ENCODE results near the gene CXCL12. TPM values are rescaled to one million over a fixed set of nuclear protein-coding genes. Genes with fewer than 3 reads are reported as not detected.

The CXCL12 gene
- total and polyA plus RNA-seq, 2 of the 13 experiments (the other 11 are each of a cell fraction or from before 2014, with no cell fraction given), result not detected

DNA sequence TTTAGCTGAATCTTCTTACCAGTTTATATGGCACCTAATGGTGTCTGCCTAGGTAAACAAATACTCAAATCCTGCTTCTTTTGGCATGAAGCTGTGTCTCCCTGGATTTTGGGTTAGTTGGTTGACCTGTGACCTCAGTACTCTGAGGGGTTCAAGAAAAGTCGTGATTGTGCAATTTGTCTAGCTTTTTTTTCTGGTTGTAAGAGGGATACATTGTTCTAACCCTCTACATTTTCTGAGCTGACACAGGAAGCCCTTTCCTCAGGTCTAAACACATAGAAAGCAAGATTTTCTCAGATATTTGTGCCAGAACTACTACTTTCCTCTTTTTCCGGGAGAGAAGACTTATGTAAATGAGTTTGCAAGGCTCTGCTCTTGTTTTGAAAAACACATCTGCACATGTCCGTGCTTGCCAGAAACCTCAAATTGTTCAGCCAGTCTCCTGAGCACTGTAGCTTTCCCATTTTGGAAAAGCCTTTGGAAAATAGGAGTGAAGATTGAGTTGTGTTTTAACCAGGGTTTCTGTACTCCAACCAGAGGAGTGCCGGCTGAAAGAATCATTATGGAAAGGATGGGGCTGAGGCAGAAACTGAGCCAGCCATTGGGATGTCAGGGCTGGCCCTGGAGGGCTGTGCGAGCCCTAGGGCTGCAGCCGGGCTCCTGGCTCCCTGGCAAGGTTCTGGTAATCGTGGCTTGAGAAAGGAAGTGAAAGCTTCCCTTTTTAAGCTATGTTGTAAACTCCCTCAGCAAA is 31.3 kb upstream of the CXCL12 start:
- H2AFZ ChIP-seq (ENCODE audit: low read length), result no peak overlapping the region
- no peaks in the 10 kb centered on the region; a peak in 1 of 5 replicates for H3K27me3 ChIP-seq (ENCODE audit: control insufficient read depth in 1 of 2, insufficient read depth in 2 of 2, low read length in 2 of 2)
- in situ Hi-C loops (cut with HindIII; ENCODE audit: extremely low pct_ligation_motif_present, low pct_unique_long_range_greater_than_20kb), result no loop called here
- H3K36me3 ChIP-seq (replicated peaks in 1 of 2; ENCODE audit: control insufficient read depth in 1 of 2, insufficient read depth in 2 of 2, low read length in 2 of 2), result no peaks in the 10 kb centered on the region
- ATAC-seq (no peak), DNase-seq (ENCODE audit: low spot score) (no peak), FAIRE-seq (no peak)
- TF ChIP-seq KAT7 (CRISPR knock-in tag; IDR thresholded peaks at IDR 0.05; ENCODE audit: borderline replicate concordance) (no peak), ZFAT (CRISPR knock-in tag; conservative IDR thresholded peaks at IDR 0.05) (no peak), ATF7-NPFF (CRISPR knock-in tag; IDR thresholded peaks at IDR 0.05; ENCODE audit: low read depth) (no peak), MIER2 (CRISPR knock-in tag; IDR thresholded peaks at IDR 0.05) (no peak), NFIB (CRISPR knock-in tag; IDR thresholded peaks at IDR 0.05; ENCODE audit: borderline replicate concordance) (no peak), IRX3 (CRISPR knock-in tag; IDR thresholded peaks at IDR 0.05; ENCODE audit: borderline replicate concordance, low read depth) (no peak), ZNF672 (CRISPR knock-in tag; IDR thresholded peaks at IDR 0.05) (no peak), FOXA3 (CRISPR knock-in tag; IDR thresholded peaks at IDR 0.05) (no peak), BRD4 (CRISPR knock-in tag; IDR thresholded peaks at IDR 0.05) (no peak), CEBPZ (IDR thresholded peaks at IDR 0.05; ENCODE audit: low read length) (no peak)
- TF ChIP-seq, protein P1, sequence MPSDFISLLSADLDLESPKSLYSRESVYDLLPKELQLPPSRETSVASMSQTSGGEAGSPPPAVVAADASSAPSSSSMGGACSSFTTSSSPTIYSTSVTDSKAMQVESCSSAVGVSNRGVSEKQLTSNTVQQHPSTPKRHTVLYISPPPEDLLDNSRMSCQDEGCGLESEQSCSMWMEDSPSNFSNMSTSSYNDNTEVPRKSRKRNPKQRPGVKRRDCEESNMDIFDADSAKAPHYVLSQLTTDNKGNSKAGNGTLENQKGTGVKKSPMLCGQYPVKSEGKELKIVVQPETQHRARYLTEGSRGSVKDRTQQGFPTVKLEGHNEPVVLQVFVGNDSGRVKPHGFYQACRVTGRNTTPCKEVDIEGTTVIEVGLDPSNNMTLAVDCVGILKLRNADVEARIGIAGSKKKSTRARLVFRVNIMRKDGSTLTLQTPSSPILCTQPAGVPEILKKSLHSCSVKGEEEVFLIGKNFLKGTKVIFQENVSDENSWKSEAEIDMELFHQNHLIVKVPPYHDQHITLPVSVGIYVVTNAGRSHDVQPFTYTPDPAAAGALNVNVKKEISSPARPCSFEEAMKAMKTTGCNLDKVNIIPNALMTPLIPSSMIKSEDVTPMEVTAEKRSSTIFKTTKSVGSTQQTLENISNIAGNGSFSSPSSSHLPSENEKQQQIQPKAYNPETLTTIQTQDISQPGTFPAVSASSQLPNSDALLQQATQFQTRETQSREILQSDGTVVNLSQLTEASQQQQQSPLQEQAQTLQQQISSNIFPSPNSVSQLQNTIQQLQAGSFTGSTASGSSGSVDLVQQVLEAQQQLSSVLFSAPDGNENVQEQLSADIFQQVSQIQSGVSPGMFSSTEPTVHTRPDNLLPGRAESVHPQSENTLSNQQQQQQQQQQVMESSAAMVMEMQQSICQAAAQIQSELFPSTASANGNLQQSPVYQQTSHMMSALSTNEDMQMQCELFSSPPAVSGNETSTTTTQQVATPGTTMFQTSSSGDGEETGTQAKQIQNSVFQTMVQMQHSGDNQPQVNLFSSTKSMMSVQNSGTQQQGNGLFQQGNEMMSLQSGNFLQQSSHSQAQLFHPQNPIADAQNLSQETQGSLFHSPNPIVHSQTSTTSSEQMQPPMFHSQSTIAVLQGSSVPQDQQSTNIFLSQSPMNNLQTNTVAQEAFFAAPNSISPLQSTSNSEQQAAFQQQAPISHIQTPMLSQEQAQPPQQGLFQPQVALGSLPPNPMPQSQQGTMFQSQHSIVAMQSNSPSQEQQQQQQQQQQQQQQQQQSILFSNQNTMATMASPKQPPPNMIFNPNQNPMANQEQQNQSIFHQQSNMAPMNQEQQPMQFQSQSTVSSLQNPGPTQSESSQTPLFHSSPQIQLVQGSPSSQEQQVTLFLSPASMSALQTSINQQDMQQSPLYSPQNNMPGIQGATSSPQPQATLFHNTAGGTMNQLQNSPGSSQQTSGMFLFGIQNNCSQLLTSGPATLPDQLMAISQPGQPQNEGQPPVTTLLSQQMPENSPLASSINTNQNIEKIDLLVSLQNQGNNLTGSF (CRISPR knock-in tag; IDR thresholded peaks at IDR 0.05), result no peak
- H4K20me1 ChIP-seq (ENCODE audit: insufficient read depth, low read length), result no peaks in the 10 kb centered on the region
- no TSS peak for BruUV-seq (replicated peaks)
- no peak overlapping the region for H3K27ac ChIP-seq (ENCODE audit: extremely low read length, insufficient read depth, low read length)
- H3K9me3 ChIP-seq (ENCODE audit: low read length), result no peaks in the 10 kb centered on the region
- H3K9ac ChIP-seq (ENCODE audit: insufficient read depth, low read depth, low read length), result no peak overlapping the region
- ChIA-PET CTCF (ENCODE audit: low intra/inter-chr PET ratio, low total read pairs) (no interaction called here), POLR2A (no interaction called here)
- no peaks in the 10 kb centered on the region for H3K4me1 ChIP-seq (ENCODE audit: insufficient read depth, low read length)
- H3K4me2 ChIP-seq (ENCODE audit: low read depth, low read length), result no peak overlapping the region
- 5% methylated on average over 7 of the region's 7 CpGs for WGBS (ENCODE audit: low lambda C conversion rate)
- no peak overlapping the region for H3K4me3 ChIP-seq (replicated peaks in 1 of 3; ENCODE audit: insufficient read depth in 1 of 3, low read depth in 2 of 3, low read length in 3 of 3)
- no peaks in the 10 kb centered on the region for H3K79me2 ChIP-seq (ENCODE audit: insufficient read depth, low read length)
- intact Hi-C loops (cut with micrococcal nuclease; ENCODE audit: unreplicated experiment), result no loop called here

All from HepG2 (cell line).